Fibroblast of lung (primary cell): ENCODE results near the gene HASPIN. TPM values are rescaled to one million over a fixed set of nuclear protein-coding genes. Genes with fewer than 3 reads are reported as not detected.

Experiments
- DNase-seq, 2 donors: peaks; one replicate each; pipeline versions ENCODE4 v3.0.0 to v3.0.0-alpha.2; 2010; ENCODE audit warnings: low read depth in 2 of 2
- H2AFZ ChIP-seq: 2 replicates; pipeline ENCODE4 v1.5.1; 2012; ENCODE audit warnings: low read length, control low read depth, inconsistent platforms
- H3K27ac ChIP-seq: 2 replicates; pipeline ENCODE4 v1.5.1; 2011; ENCODE audit warnings: low read length, control low read depth; ENCODE audit not compliant: insufficient read depth
- H3K27me3 ChIP-seq: 2 replicates; pipeline ENCODE4 v1.5.1; 2011; ENCODE audit warnings: mild to moderate bottlenecking, low read length; ENCODE audit not compliant: control insufficient read depth, insufficient read depth
- H3K36me3 ChIP-seq: 2 replicates; pipeline ENCODE4 v1.5.1; 2011; ENCODE audit warnings: low read length; ENCODE audit not compliant: control insufficient read depth, insufficient read depth
- H3K4me1 ChIP-seq: 2 replicates; pipeline ENCODE4 v1.5.1; 2011; ENCODE audit warnings: low read length; ENCODE audit not compliant: control insufficient read depth, insufficient read depth; ENCODE audit errors: extremely low read depth
- H3K4me2 ChIP-seq: 2 replicates; pipeline ENCODE4 v1.5.1; 2011; ENCODE audit warnings: low read length, control low read depth; ENCODE audit not compliant: insufficient read depth; ENCODE audit errors: extremely low read depth
- H3K4me3 ChIP-seq, 4 experiments: fragments of 200-600 bp in 1 of 4; sonication (generic) in 1 of 4; replicated peaks in 1 of 4; 2 replicates each; pipeline ENCODE4 v1.5.1; 2011 to 2016; ENCODE audit warnings: low read length in 4 of 4, low read depth in 3 of 4, mild to moderate bottlenecking in 3 of 4, control low read depth in 2 of 4, inconsistent platforms in 1 of 4, mixed read lengths in 1 of 4; ENCODE audit not compliant: insufficient read depth in 1 of 4; ENCODE audit errors: control extremely low read depth in 1 of 4
- H3K79me2 ChIP-seq: 2 replicates; pipeline ENCODE4 v1.5.1; 2012; ENCODE audit warnings: mild to moderate bottlenecking, low read length, inconsistent platforms; ENCODE audit not compliant: control insufficient read depth, insufficient read depth
- H3K9ac ChIP-seq: 2 replicates; pipeline ENCODE4 v1.5.1; 2011; ENCODE audit warnings: mild to moderate bottlenecking, low read length, control low read depth; ENCODE audit not compliant: insufficient read depth
- H3K9me3 ChIP-seq: 2 replicates; pipeline ENCODE4 v1.5.1; 2012; ENCODE audit warnings: low read depth, low read length; ENCODE audit not compliant: control insufficient read depth, insufficient read depth
- H4K20me1 ChIP-seq: 2 replicates; pipeline ENCODE4 v1.5.1; 2011; ENCODE audit warnings: low read length; ENCODE audit not compliant: control insufficient read depth, insufficient read depth; ENCODE audit errors: extremely low read depth
- EZH2 ChIP-seq: IDR thresholded peaks from 2 replicates; pipeline ENCODE4 v1.5.1; 2012; ENCODE audit warnings: low read length, control low read depth, mild to moderate bottlenecking; ENCODE audit errors: missing control alignments
- polyA plus RNA-seq, 2 donors: library from polyadenylated mRNA; depleted of rRNA in 1 of 2; stranded (reverse) in 1 of 2; unstranded in 1 of 2; fragments of >200 nt; gene quantifications; 2 replicates each; pipeline ENCODE4 v1.2.1, GENCODE V29; 2011 to 2012; ENCODE audit warnings: missing spikeins in 1 of 2
- total RNA-seq: library from RNA; depleted of rRNA; stranded (reverse); fragments of >200 nt; gene quantifications from 2 replicates; pipeline ENCODE4 v1.2.1, GENCODE V29; 2014
- TF ChIP-seq, protein P1 (sequence below), 2 donors: IDR thresholded peaks in 1 of 2; conservative IDR thresholded peaks in 1 of 2; 1 replicate in 1 of 2; 2 replicates in 1 of 2; pipeline ENCODE4 v1.5.1; 2011 to 2012; ENCODE audit warnings: low read length in 2 of 2, control low read depth in 1 of 2, inconsistent platforms in 1 of 2, low read depth in 1 of 2, mild to moderate bottlenecking in 1 of 2

HASPIN gene
- total and polyA plus RNA-seq, 2 donors (not counting 1 experiment from before 2014, with no cell fraction given), result 1.5 to 2.0 TPM

DNA sequence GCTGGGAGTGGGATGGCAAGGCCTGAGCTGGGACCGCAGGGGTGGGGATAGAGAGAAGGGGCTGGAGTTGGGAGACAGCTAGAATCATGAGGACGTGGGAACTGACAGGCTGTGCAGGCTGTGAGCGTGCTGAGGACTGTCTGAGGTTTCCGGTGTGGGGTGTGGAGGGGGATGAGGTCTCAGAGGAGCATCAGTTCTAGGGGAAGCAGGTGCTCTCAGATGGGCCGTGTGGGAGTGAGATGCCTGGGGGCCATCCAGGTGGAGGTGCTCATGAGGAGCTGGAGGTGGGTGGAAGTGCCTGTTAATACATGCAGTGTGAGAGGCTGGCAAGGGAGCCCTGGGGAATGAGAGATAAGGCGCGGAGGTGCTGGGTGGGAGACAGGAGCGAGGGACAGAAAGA, 27.2 kb downstream of the HASPIN start:
- DNase-seq, result no peak
- Histone ChIP-seq H3K9me3 (no peaks in the 10 kb centered on the region), H3K9ac (no peak overlapping the region), H2AFZ (no peak overlapping the region), H3K4me1 (no peaks in the 10 kb centered on the region), H3K4me2 (no peak overlapping the region), H3K27me3 (peaks cover 5% of the 10 kb centered on the region), H3K79me2 (no peaks in the 10 kb centered on the region), H3K4me3 (no peak overlapping the region), H3K36me3 (no peaks in the 10 kb centered on the region), H4K20me1 (no peaks in the 10 kb centered on the region), H3K27ac (no peak overlapping the region)
- no peak for TF ChIP-seq EZH2
- TF ChIP-seq, protein P1, sequence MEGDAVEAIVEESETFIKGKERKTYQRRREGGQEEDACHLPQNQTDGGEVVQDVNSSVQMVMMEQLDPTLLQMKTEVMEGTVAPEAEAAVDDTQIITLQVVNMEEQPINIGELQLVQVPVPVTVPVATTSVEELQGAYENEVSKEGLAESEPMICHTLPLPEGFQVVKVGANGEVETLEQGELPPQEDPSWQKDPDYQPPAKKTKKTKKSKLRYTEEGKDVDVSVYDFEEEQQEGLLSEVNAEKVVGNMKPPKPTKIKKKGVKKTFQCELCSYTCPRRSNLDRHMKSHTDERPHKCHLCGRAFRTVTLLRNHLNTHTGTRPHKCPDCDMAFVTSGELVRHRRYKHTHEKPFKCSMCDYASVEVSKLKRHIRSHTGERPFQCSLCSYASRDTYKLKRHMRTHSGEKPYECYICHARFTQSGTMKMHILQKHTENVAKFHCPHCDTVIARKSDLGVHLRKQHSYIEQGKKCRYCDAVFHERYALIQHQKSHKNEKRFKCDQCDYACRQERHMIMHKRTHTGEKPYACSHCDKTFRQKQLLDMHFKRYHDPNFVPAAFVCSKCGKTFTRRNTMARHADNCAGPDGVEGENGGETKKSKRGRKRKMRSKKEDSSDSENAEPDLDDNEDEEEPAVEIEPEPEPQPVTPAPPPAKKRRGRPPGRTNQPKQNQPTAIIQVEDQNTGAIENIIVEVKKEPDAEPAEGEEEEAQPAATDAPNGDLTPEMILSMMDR (conservative IDR thresholded peaks at IDR 0.05 in 1 of 2, IDR thresholded peaks at IDR 0.05 in 1 of 2; ENCODE audit: low read depth in 1 of 2, low read length in 2 of 2), result no peak

DNA sequence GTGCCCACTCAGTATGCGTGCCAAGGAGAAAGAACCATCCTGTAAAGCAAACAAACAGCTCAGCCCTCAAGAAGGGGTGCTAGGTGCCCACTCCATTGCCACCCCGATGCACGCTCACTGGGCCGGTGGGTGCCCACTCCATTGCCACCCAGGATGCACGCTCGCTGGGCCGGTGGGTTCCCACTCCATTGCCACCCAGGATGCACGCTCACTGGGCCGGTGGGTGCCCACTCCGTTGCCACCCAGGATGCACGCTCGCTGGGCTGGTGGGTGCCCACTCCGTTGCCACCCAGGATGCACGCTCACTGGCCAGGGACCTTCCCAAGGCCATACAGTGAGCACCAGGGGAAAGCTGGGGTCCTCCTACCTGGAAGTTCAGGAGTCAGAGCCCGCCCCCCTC, 28.1 kb downstream of the HASPIN start:
- H3K9ac ChIP-seq, result no peak overlapping the region
- no peak for TF ChIP-seq EZH2
- TF ChIP-seq, protein P1 (conservative IDR thresholded peaks at IDR 0.05 in 1 of 2, IDR thresholded peaks at IDR 0.05 in 1 of 2; ENCODE audit: low read depth in 1 of 2, low read length in 2 of 2), result no peak
- DNase-seq, result no peak
- H3K4me3 ChIP-seq, result no peak overlapping the region
- H3K4me1 ChIP-seq, result no peaks in the 10 kb centered on the region
- H3K36me3 ChIP-seq, result no peaks in the 10 kb centered on the region
- H3K9me3 ChIP-seq, result no peaks in the 10 kb centered on the region
- no peaks in the 10 kb centered on the region for H4K20me1 ChIP-seq
- no peak overlapping the region for H3K27ac ChIP-seq
- H3K79me2 ChIP-seq, result no peaks in the 10 kb centered on the region
- H2AFZ ChIP-seq, result no peak overlapping the region
- H3K4me2 ChIP-seq, result no peak overlapping the region
- H3K27me3 ChIP-seq, result peaks cover 5% of the 10 kb centered on the region

DNA sequence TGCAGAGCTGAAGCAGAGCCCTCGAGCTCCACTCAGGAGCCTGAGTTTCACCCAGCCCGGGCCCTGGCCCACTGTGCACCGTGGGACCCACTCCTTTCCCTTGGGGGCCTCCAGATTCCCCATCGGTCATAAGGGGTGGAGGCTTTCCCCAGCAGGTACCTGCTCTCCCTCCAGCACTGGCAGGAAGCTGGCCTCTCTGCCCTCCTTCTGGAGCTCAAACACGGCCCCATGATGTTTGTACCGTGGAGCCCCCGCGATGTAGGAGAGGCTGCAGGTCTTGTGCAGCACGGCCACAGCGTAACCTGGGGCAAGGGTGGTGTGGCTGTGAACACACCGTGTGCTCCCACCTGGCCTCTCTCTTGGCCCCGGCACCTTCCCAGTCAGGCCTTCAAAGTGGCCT, 29.9 kb downstream of the HASPIN start:
- Histone ChIP-seq H3K9ac (no peak overlapping the region), H2AFZ (no peak overlapping the region), H3K27me3 (peaks cover 3% of the 10 kb centered on the region), H4K20me1 (no peaks in the 10 kb centered on the region), H3K9me3 (no peaks in the 10 kb centered on the region), H3K36me3 (no peaks in the 10 kb centered on the region), H3K4me3 (no peak overlapping the region), H3K27ac (no peak overlapping the region), H3K4me2 (no peak overlapping the region), H3K4me1 (no peaks in the 10 kb centered on the region), H3K79me2 (no peaks in the 10 kb centered on the region)
- DNase-seq, result no peak
- TF ChIP-seq, protein P1 (conservative IDR thresholded peaks at IDR 0.05 in 1 of 2, IDR thresholded peaks at IDR 0.05 in 1 of 2; ENCODE audit: low read depth in 1 of 2, low read length in 2 of 2), result no peak
- no peak for TF ChIP-seq EZH2
